ENCODE measurements around the gene ASTN2. TPM values are rescaled to one million over a fixed set of nuclear protein-coding genes. Genes with fewer than 3 reads are reported as not detected.

Gene ASTN2
- polyA plus RNA-seq, 1 donor from 2014 or later = 6.8 TPM

GRCh38 chr9:117458066-117458465 is 43.2 kb upstream of the ASTN2 start:
- Histone ChIP-seq H3K4me2 (ENCODE audit: low read length) (no peak overlapping the region), H3K9me3 (ENCODE audit: low read length) (no peaks in the 10 kb centered on the region), H3K27ac (ENCODE audit: low read length) (no peak overlapping the region), H3K9me2 (ENCODE audit: insufficient read depth, low read length) (no peaks in the 10 kb centered on the region), H3F3A (ENCODE audit: insufficient read depth, low read length, poor library complexity, severe bottlenecking) (no peaks in the 10 kb centered on the region), H3K79me2 (replicated peaks; ENCODE audit: insufficient read depth, low read length) (no peaks in the 10 kb centered on the region), H3K4me3 (ENCODE audit: low read length) (no peak overlapping the region), H2AFZ (ENCODE audit: low read depth, low read length) (no peak overlapping the region), H3K36me3 (ENCODE audit: insufficient read depth, low read length) (no peaks in the 10 kb centered on the region), H3K9ac (ENCODE audit: low read length) (no peak overlapping the region), H3K27me3 (ENCODE audit: insufficient read depth, low read depth, low read length) (no peaks in the 10 kb centered on the region), H4K20me1 (ENCODE audit: insufficient read depth) (no peaks in the 10 kb centered on the region)
- TF ChIP-seq TAF1 (IDR thresholded peaks at IDR 0.05; ENCODE audit: low read depth) (no peak), EZH2 (IDR thresholded peaks at IDR 0.05; ENCODE audit: borderline replicate concordance, insufficient read depth, low read length, poor library complexity, severe bottlenecking) (no peak), SMC3 (conservative IDR thresholded peaks at IDR 0.05; ENCODE audit: poor library complexity) (no peak), MXI1 (conservative IDR thresholded peaks at IDR 0.05; ENCODE audit: poor library complexity, severe bottlenecking) (no peak), EP300 (conservative IDR thresholded peaks at IDR 0.05; ENCODE audit: poor library complexity, severe bottlenecking) (no peak), RAD21 (conservative IDR thresholded peaks at IDR 0.05) (no peak), CTCF (IDR thresholded peaks at IDR 0.05; ENCODE audit: poor library complexity, severe bottlenecking) (no peak), POLR2AphosphoS5 (IDR thresholded peaks at IDR 0.05) (no peak), REST (IDR thresholded peaks at IDR 0.05; ENCODE audit: borderline replicate concordance) (no peak)

- no peaks in the 10 kb centered on the region for H3K36me3 ChIP-seq (ENCODE audit: insufficient read depth, low read length)
- no peak overlapping the region for H3K4me2 ChIP-seq (ENCODE audit: low read length)
- no peaks in the 10 kb centered on the region for H3K79me2 ChIP-seq (replicated peaks; ENCODE audit: insufficient read depth, low read length)
- no peak overlapping the region for H3K4me3 ChIP-seq (ENCODE audit: low read length)
- H2AFZ ChIP-seq (ENCODE audit: low read depth, low read length) = no peak overlapping the region
- H3K9ac ChIP-seq (ENCODE audit: low read length) = no peak overlapping the region
- no peaks in the 10 kb centered on the region for H4K20me1 ChIP-seq (ENCODE audit: insufficient read depth)
- no peaks in the 10 kb centered on the region for H3K9me3 ChIP-seq (ENCODE audit: low read length)
- H3K27ac ChIP-seq (ENCODE audit: low read length) = no peak overlapping the region
- no peaks in the 10 kb centered on the region for H3K9me2 ChIP-seq (ENCODE audit: insufficient read depth, low read length)
- H3F3A ChIP-seq (ENCODE audit: insufficient read depth, low read length, poor library complexity, severe bottlenecking) = no peaks in the 10 kb centered on the region
- no peaks in the 10 kb centered on the region for H3K27me3 ChIP-seq (ENCODE audit: insufficient read depth, low read depth, low read length)
- TF ChIP-seq RAD21 (conservative IDR thresholded peaks at IDR 0.05) (no peak), MXI1 (conservative IDR thresholded peaks at IDR 0.05; ENCODE audit: poor library complexity, severe bottlenecking) (no peak), CTCF (IDR thresholded peaks at IDR 0.05; ENCODE audit: poor library complexity, severe bottlenecking) (no peak), TAF1 (IDR thresholded peaks at IDR 0.05; ENCODE audit: low read depth) (no peak), SMC3 (conservative IDR thresholded peaks at IDR 0.05; ENCODE audit: poor library complexity) (no peak), EP300 (conservative IDR thresholded peaks at IDR 0.05; ENCODE audit: poor library complexity, severe bottlenecking) (no peak), REST (IDR thresholded peaks at IDR 0.05; ENCODE audit: borderline replicate concordance) (no peak), POLR2AphosphoS5 (IDR thresholded peaks at IDR 0.05) (no peak), EZH2 (IDR thresholded peaks at IDR 0.05; ENCODE audit: borderline replicate concordance, insufficient read depth, low read length, poor library complexity, severe bottlenecking) (no peak)
Observed at GRCh38 chr9:117454711-117455110, 39.9 kb upstream of the ASTN2 start.
